Activated CD4-positive, alpha-beta T cell treated with anti-CD3 and anti-CD28 coated beads, Interleukin-10, Interleukin-2, amounts not matched to agents 100 ng/mL and 50 ng/mL, durations not matched to agents 16 hours and 8 hours (primary cell): ENCODE data around the gene SNX10.

ENCODE experiments used
- DNase-seq: peaks from one replicate; pipeline ENCODE4 v3.0.0-alpha.2; 2020

SNX10 gene

DNA sequence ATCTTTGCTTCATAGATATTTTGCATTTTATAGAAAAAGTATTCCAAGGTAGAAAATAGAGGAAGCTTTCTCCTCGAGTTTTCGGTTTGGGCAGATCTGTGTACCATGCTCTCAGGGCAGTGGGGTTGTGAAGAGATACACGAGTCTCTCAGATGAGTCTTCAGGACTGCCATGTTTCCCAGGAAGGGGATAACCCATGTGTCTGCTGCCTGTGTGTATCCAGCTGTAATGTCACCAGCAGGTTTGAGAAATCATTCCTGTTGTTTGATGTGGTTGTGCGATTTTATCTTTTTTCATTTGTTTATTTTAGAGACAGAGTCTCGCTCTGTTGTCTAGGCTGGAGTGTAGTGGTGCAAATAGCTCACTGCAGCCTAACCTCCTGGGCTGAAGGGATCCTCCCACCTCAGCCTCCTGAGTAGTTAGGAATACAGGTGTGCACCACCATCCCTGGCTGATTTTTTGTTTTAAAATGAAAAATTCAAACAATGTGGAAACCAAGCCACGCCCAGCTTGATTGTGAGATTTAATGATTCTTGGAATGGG lies 48.9 kb downstream of the SNX10 start:
- no peak for DNase-seq

DNA sequence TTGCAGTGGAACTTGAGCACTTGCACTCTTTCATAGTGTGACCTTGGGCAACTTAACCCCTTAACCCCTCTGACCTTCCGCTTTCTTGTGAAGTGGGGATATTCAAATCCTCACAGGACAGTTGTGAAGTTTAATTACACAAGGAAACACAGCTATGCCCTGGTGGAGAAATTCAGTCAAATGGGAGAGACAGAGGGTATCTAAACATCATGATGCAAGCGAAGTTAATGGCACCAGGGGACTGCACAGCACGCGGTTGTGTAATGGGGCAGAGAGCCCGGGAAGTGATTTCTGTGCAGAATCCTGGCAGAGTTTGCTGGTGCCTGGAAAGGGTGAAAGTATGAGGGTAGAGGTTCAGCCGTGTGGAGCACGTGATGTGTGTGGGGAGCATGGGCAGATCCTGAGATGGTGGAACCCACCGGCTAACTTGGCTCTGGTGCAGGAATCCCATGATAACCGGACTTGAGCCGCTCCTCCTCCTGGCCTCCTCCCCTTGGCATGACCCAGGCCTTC lies 51.7 kb downstream of the SNX10 start:
- no peak for DNase-seq

DNA sequence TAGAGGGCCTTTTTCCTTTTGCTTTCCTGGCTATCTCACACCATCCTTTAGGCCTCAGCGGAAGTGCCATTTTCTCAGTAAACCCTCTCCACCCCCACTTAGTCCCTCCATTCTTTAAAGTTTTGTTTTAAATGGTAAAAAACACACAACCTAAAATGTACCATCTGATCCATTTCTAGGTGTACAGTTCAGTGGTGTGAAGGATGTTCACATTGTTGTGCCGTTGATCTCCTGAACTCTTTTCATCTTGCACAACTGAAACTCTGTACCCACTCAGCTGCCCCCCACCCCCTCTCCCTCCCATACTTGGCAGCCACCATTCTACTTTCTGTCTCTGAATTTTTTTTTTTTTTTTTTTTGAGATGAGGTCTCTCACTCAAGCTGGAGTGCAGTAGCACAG lies 52.2 kb downstream of the SNX10 start:
- DNase-seq, result no peak

DNA sequence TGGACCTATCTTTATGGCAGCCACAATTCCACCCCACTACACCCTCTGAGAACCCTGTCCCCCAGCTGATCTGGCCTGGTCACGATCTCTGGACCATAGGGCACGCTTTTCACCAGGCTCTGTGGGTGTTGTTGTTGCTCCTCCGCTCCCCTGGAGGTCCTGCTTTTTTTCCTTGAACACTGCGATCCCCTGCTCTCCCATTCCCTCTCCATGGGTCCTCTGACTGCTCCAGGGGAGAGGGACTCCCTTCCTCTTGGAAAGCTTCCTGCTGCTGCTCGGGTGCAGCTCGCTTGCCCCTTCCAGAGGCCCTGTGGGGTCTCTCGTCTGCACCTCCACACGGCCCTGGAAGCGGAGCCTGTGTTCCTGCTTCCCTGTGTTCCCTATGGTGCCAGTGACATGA lies 53.5 kb downstream of the SNX10 start:
- no peak for DNase-seq

DNA sequence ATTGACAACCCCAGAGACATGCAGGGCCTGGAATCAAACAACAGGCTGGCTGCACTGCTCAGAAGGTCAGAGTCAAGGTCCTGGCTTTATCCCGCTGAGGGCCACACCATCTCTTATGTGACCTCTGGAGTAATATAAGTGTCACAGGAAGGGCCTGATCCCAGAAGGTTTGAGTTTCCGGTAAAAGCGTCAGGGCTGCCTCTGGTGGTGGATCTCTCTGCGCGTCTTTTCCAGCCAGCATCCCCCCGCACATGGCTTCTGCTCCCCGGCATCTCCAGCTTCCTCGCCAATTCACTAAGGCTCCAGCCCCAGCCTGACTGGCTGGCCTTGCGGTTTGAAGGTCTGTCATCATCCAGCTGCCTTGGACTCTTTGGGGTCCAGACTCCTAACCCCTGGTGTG lies 54.2 kb downstream of the SNX10 start:
- no peak for DNase-seq

DNA sequence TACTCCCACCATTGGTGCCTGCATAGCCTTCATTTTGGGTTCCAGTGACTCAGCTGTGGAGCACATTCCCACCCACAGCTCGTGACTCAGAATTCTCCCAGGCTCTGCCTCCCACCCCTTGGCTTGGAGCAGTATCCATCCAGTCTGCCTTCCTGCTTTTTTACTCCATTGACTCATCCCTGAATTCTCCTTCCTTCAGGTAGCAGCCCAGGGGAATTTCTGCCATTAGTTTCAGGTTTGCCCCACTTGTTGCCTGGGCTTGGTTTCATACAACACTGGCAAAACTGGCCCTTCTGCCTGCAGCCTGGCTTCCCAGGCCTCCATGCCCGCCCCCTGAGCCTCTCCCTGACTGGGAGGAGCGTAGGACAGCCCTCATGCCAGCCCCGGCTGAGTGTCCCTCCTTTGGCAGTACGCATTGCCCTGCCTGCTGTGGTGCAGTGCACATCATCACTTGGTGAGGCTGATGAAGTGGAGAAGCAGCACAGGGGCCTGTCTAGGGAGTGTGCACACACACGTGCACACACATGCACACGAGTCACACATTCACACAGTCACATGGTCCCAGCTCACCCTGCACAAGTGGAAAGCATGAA lies 55.0 kb downstream of the SNX10 start:
- DNase-seq, result no peak

DNA sequence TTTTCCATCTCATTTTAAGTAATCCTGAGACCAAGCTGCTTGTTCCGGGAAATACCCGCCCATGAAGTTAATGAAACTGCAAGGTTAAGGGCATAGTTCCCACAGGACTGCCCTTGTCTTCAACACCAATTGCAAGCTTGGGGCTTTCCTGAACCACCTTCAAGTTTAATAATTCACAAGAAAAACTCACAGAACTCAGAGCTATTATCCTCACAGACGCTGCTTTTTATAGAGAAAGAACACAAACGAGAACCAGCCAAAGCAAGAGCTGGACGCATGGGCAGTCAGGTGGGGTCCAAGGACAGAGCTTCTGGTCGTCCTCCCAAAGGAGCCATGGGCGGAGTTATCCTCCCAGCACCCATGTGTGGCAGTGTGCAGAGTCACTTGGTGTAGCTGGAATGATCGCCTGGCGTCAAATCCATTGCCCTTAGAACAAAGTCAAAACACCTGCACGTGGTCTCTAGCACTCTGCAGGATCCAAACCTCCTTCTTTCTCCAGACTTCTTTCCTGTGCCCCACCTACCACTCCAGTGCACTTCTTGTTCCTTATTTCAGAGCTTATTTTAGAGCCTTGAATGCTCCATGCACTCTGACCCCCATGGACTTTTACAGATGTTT lies 56.7 kb downstream of the SNX10 start:
- DNase-seq, result no peak

DNA sequence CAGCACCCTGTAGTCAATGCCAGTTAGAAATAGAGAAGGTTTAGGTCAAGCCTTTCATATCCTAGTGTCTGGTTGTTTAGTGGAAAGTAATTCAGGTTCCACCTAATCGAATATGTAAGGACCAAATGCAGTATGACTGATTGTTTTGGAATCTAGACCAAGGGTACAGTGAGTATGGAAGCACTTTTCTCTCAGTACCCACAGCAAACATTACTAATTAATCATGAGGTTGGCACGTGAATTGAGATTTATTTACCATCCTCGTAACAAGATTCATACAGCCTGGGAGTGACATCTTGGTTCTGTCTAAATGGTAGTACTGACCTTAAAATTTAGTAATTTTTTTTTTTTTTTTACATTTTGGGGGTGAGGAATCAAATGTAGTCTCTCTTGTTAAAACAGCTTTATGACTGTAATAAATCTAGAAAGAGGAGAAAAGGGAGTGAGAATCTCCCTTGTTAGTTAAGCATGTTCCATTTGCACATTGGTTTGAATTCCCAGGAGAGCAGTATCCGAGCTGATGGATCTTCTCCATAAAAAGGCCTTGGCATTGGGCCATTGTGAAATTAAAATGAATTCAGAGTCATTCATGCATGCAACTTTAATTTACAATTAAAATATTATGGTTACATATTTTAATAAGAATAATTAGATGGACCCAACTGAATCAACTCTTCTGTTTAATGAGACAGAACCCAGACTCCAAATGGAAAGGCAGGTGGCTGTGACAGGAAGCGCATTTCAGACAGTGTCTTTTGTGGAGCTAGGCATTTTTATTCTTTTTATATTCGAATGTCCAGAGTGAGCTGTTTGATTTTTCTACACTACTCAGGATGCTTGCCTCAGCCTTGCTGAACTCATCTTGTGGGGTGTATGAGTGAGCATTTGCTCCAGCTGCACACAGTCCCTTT lies 57.6 kb downstream of the SNX10 start:
- no peak for DNase-seq

DNA sequence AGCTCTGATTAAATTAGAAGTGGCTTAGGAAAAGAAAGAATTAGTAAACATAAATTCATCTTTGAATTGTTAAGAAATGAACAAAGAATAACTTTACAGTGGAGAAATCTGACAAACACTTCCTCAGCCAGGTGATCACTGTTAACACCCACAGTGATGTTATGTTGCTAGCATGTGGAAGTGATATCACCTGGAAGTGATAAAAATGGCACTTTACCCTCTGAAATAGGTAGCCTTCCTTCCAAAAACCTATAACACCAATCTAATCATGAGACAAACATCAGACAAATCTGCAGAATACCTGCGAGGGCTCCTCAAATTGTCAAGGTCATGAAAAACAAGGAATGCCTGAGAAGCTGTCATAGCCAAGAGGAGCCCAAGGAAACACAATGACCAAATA lies 59.5 kb downstream of the SNX10 start:
- DNase-seq, result no peak

DNA sequence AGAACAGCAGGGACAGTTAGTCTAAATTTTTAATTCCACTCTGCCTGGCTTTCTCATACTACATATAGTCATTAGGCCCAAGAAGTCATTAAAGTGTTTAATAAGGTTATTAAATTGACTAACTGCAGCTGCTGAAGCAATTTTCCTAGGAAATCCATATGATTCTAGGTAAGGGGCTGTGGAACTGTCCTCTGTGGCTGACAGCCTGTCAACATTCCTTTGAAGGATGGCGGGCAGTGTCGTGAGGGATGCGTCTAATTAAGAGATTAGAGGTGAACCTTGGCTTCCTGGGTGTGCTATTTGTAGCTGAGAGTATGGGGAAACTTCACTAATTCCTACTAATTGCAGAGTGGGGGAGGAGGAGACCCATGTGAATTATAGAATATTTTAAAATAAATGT lies 64.6 kb downstream of the SNX10 start:
- DNase-seq, result no peak

DNA sequence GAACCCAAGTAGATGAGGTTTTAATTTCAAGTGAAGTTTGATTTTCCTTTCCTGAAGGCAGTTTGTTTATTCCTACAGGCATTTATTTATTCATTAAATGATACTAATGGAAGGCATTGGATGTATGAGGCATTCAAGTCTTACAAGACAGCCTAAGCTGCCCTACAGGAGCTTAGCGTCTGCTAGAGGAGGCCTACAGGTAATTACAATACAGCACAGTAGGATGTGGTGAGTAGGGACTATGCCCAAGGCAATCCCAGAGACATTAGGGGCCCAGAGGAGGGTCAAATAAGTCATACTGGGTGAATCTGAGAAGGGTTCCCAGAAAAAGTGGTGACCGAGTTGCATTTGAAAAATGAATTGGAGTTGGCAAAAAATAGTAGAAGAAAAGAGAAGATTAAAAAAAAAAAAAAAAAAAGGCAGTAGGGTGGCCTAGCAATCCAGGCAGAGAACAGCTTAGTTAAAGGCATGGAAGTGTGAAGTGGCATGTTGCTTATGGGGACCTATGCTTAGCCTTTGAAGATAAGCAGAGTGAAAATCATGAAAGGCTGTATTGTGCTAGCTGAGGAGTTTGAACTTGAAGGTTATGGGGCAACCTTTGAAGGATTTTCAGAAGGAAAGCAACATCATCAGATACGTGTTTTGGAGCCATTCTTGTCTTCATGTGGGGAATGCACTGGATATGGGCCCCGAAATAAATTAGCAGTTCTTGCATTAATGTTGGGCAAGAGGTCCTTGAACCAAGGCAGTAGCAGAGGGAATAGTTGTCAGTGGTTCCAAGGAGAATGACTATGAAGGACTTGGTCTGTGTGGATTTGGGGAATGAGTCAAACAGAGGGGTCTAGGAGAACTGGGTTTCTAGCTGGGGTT lies 65.5 kb downstream of the SNX10 start:
- no peak for DNase-seq

DNA sequence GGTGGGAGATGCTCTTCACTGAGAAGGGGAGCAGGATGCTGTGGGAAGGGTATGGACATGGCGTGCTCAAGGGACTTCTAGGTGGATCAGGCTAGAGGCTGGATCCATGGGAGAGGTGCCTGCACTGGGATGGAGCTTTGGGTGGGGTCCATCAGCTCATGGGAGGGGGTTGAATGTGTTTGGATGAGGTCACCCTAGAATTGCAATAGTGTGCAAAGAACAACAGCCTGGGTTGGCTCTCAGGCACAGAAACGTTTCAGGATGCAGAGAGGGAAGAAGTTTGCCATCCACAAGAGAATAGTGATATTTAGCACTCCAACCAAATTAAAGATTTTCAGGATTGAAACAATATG lies 66.1 kb downstream of the SNX10 start:
- no peak for DNase-seq

DNA sequence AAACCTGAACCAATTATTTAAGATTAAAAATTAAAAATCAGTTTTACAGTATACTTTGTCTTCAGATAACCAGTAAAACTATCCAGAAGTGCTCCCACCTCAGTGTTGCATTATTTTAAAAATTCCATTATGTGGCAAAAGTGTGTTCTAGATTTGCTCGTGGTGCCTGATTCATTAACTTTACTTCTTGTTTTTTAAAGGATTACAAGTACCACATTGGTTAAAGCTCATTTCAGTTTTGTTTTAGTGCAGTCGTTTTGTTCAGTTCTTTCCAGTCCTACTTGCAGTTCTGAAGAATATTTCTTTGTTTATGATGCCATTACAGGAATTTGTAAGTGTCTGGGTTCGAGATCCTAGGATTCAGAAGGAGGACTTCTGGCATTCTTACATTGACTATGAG lies 69.0 kb downstream of the SNX10 start:
- no peak for DNase-seq

DNA sequence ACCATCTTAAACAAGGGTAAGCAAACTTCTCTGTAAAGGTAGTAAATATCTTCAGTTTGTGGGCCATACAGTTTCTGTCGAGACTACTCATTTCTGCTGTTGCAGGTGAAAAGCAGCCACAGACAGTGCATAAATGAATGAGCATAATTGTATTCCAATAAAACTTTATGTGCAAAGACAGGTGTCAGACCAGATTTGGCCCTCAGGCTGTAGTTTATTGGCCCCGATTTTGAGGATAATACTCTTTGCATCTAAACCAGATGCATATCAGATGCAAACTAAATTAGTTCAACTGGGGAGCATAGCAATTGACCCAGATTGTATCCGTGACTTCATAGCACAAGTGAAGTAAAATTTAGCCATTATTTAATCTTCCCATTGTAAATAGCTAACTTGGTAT lies 70.0 kb downstream of the SNX10 start:
- DNase-seq, result no peak

DNA sequence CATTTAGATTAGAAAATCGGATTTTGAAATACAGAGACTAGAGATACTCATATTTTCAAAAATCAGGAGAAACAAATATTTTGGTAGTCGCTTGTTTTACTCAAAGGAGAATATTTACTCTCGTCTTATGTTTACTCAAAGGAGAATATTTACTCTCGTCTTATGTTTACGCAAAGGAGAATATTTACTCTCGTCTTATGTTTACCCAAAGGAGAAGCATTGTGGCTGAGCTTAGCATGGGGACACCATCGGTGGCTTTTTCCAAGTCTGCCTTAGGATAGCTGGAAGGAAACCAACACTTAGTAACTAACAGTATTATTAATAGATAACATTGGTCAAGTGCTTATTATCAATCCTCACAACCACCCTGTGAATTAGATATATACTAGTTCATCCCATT lies 71.8 kb downstream of the SNX10 start:
- no peak for DNase-seq

DNA sequence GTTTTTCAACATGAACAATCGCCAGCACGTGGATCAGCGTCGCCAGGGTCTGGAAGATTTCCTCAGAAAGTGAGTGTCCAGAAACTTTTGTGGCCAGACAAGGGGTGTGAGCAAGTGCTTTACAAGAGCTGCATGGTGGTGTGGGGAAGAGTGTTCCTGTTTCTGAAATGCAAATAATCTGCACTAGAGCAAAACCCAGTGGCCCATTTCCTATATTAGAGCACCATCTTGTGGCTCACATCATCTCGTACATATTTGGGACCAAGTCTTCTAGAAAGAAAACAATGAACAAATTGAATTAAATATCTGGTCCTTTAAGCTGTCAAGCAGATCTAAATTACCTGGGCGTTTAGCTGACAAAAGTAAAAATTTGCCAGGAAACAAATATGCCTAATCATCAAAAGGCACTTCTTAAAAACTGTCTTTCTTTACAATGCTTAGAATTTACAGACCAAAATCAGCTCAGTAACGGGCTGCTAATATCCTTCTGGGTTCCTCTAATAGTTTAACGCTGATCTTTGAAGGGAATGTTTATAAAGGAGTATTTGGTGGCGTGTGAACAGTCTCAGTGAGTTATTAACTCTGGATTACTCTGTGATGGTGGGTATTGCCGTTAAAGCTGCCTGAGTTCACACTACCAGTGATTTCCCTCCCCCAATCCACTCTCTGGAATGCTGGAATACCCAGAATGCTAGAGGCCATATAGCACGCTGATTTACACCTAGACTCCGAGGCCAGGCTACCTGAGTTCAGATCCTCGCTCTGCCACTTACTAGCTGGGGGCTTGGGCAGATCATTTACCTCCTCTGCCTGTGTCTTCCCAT lies 73.6 kb downstream of the SNX10 start:
- DNase-seq, result peak; percentile 69

DNA sequence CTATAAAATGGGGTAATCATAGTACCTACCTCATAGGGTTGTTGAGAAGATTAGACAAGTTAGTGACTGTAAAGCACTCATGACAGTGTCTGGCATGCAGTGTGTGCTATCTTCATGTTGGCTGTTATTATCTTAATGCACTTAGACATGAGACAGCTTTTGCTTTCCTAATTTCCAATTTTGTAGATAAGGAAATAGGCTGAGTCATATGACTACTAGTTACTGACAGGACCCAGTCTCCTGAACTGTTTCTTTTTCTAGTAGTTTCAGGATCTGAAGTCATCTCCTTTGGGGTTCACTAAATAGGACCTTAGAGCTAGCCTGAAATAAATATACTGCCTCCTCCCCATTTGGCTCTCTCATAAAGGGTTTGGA lies 74.2 kb downstream of the SNX10 start:
- peak; percentile 26 for DNase-seq

DNA sequence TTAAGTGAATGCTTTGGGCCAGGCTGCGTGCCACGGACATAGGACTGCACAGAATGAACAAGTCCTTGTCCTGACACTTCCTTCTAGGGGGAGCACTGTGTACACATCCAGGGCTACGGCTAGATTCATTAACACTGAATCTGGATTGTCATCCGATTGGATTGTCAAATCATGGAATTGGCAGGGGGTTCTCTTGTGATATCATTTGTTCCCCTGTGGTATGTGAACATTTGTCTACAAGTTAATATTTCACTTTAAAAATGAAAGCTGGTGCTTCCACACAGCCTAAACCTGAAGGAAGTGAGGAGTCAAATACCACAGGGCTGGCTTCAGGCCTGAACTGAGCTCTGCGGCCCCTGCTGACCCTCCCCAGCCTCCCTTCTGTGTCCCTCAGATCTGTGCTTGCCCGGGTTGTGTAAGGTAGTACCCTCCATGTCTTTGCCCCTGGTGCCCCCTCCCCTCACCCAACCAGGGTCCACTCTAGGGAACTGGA lies 75.6 kb downstream of the SNX10 start:
- DNase-seq, result no peak

DNA sequence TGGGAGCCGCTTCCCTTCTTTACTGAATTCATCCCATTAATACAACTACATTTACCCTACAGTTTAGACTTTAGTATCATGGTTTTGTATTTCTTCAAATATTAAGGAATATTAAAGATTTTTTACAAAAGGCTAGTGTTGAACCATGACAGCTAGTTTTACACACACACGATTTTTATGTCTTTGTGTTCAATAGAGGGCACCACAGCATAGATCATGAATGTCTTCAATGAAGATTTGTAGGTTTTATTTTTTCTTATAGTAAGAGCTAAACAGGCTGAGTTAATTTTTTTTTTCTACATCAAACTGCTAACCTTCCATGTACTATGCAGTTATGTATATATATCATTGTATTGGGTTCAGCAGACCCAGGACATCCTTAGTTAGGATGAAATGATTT lies 76.9 kb downstream of the SNX10 start:
- no peak for DNase-seq

DNA sequence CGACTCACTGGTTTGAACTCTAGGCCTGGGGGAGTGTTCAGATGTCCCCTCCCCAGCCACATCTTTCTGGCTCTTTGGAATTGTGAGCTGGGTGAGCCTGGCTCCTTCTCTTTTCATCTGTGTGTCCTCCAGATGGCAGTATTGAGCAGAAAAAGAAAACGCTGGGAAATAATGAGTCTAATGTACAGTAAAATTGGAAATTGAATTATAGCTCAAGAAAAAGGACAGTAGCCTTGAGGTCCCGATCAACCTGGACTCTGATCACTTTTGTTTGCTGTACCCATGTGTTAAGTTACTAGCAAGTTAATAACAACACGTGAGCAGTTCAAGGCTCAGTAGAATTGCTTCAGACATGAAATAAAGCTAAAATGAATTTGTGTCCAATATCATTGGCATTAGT lies 77.9 kb downstream of the SNX10 start:
- DNase-seq, result peak; percentile 58

DNA sequence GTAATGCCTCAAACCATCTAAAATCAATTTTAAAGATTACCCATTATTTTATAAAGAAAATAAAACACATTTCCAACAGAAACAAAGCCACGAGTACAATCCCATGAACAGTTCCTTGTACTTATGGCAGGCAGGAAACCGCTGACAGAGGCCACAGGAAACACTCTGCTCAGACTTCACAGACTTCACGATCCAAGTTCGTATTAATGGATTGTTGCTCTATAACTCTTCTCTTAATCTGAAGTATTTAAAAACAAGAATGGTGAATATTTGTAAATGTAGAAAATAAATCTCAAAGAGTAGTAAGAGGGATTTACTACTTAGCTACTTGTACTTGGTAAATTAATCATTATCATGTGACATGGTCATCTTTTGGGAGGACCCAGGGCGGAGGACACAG lies 78.3 kb downstream of the SNX10 start:
- DNase-seq, result no peak

DNA sequence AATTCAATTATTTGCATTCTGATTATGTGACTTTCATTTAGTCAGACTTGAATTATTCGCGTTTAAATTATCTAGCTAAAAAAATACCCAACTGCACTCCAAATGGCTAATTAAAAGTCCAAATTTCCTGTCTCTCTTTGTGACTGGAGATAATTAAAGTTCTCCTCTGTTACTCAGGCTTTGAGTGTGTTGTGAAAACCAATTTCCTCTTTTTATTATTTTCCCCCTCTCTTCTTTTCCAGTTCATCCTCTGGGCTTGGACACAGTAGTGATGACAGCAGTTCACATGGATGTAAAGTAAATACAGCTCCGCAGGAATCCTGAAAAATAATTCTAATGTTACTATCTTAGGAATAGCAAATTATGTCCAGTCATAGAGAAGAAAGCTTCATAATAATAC lies 80.6 kb downstream of the SNX10 start:
- DNase-seq, result no peak
